Stimulated activated CD4-positive, alpha-beta T cell treated with anti-CD3 and anti-CD28 coated beads, Interleukin-12 subunit alpha, Interleukin-12 subunit beta, amount 100 ng/mL, for 48 hours (primary cell): ENCODE results near the gene CUEDC1.

Experiments
- DNase-seq, 3 donors: peaks; one replicate each; pipeline ENCODE4 v3.0.0-alpha.2; 2020; ENCODE audit warnings: low read depth in 2 of 3, low spot score in 1 of 3

The CUEDC1 gene, protein sequence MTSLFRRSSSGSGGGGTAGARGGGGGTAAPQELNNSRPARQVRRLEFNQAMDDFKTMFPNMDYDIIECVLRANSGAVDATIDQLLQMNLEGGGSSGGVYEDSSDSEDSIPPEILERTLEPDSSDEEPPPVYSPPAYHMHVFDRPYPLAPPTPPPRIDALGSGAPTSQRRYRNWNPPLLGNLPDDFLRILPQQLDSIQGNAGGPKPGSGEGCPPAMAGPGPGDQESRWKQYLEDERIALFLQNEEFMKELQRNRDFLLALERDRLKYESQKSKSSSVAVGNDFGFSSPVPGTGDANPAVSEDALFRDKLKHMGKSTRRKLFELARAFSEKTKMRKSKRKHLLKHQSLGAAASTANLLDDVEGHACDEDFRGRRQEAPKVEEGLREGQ

GRCh38 chr17:57955183-57955931 is at the start of gene CUEDC1:
TSS of gene CUEDC1 (minus strand) at chr17:57955412. CDS start at chr17:57885564, 69,848 bp downstream.
- DNase-seq, result peak; percentile 30 to 65 (median 44)

DNA sequence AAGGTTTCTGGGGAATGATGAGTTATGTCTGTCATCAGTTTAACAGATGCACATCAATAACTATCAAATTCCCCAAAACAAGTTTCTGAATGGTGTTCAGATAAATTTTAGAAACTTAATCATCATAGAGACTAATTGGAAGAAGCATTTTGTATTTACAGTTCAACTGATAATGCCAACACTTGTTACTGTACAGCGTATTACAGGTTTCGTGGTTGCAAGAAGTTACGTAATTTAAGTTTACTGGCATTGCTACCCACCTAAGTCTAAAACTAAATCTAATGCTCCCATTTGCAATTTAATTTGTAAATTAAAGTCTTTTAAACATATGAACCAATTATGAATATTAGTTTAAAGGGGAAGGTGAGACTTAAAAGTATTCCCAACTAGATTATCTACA is 48.8 kb upstream of the CUEDC1 start:
- no peak for DNase-seq

GRCh38 chr17:58002973-58003372 is 47.8 kb upstream of the CUEDC1 start:
- no peak for DNase-seq

- no peak for DNase-seq
Measured at GRCh38 chr17:58002154-58002948, 47.1 kb upstream of the CUEDC1 start.

DNA sequence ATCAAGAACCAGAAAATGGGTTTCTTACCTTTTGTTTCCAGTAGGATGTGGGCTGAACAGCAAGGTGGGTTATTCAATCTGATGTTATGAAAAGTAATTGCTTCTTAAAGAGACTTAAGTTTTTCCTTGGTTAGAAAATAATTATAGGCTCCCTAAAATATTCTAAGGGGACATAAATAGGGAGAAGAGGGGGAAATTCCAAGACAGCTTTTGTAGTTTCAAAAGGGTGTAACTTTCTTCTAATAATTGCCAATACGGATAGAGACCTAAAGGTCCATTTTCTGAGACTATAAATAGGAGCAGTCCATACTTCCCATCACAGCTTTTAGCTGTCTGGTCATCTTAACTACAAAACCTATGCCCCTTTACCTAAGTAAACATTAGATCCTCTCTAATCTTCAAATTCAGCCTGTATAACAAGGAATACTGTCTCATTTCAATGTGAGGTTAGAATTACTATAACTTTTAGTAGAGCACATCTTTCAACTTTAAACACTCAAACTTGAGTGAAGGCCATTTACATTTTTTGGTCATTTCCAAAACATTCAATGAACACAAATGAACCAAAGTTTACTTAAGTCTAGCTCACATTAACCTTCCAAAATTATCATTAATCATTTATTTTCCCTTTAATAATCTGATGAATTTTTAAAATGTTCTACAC is 46.4 kb upstream of the CUEDC1 start:
- no peak for DNase-seq

- DNase-seq, result no peak
Measured at GRCh38 chr17:57999496-58000017, 44.3 kb upstream of the CUEDC1 start.

GRCh38 chr17:57999010-57999495 is 43.8 kb upstream of the CUEDC1 start:
- no peak for DNase-seq

DNA sequence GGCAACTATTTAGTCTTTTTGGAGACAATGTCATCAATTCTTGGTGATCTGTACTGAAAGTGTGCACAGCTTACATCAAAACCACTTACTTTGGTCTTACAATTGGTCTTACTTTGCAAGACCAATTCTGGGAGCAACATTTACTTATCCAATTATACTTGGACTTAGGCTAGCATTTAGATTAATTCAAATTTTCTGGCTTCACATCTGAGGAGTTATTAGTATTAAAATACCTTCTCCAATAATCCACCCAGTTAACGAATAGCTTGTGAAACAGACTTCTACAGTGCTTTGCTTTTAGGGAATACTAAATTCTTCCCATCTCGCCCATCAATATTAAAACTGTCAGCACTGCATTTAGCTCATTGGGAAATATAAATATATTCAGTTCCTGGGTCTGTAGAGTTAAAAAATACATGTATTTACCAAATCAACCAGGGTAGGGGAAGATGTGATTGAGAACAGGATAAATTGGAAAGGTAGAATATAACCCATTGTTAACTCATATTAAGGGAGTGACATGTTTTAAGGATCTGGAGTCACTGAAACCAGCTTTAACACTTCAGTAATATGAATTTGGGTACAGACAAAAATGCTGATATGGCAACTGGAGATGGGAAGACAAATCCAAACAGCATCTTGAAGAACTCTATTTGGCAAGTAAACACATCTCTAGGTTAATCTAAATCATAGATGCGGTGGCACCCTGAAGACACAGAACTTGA is 42.0 kb upstream of the CUEDC1 start:
- DNase-seq, result no peak

- DNase-seq, result peak; percentile 41 to 59 (median 51)
Measured at GRCh38 chr17:57995076-57995956, 40.1 kb upstream of the CUEDC1 start.

DNA sequence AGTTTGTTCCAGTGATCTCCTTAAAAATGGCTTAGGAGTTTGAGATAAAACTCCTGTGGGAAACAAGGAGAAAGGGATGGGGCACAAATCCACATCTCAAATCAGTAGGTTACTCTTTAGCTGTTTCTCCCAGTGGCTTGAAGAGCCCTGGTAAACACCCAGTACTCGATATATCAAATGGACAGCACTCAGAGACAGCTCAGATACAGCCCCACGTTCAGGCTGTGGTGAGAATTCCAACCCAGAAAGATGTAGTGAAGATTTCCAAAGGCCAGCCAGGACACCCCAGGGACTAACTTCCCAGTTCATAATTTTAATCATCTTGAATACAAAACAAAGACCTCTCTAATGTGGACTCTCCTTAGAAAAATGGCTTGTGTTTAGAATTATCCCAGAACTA is 39.2 kb upstream of the CUEDC1 start:
- DNase-seq, result no peak

- no peak for DNase-seq
Measured at GRCh38 chr17:57993471-57994365, 38.5 kb upstream of the CUEDC1 start.

GRCh38 chr17:57991537-57991936 is 36.3 kb upstream of the CUEDC1 start:
- DNase-seq, result no peak

DNA sequence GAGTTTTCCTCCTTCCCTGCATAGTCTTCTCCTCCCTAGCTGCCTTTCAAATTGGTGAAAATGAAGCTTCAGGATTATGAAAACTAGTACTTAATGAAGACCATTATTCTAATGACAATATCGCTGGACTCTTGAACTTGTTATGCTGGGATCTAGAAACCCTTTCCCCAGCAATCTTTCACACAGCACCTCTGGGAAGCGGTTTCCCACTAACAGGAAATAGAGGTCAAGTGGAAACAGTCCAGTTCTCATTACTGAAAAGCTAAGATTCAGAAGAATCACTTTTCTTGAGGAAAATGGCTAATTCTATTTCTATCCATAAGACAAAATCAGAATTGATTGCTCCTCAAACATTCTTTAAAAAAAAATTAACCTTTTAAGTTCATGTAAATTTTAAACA is 34.8 kb upstream of the CUEDC1 start:
- DNase-seq, result no peak

DNA sequence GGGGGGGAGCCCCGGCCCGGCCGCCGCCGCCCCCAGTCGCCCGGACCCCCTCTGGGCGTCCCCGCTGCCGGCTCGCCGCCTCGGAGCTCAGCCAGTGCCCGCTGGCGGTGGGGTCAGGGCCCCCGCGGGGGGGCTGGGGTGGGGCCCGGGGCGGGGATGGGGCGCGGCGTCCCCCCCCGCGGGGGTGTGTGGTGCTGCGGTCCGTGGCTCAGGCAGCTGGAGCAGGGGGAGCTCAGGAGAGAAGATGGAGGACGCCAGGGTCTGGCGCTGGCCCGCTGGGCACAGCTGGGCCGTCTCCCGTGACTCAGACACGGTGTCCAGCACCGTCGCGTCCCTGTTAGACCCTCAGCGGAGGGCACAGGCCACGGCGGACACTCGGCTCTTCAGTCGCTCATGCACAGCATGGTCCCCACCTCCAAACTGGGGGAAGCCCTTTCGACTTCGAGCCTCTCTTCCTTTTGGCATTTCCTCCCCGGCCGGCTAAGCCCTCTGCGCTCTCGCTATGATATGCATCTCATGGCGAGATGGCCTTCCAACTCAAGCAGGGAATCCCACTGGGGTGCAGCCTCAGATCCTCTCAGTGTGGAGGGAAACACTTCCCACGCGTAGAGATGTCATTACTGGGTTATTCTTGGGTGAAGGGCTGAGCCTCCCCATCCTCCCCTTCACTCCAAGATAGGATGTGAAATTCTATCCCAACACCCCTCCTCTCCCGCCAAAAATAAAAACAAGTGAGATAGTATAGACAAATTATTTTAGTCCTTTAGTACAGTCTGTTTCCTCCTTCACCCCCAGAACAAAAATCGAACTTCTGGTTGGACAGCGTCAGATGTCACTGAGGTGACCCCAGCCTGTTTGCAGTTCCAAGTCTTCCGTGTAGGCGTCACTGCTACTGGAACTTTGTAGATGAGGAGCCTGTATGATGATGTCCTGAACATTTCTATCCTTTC is 33.4 kb upstream of the CUEDC1 start:
- DNase-seq, result peak in 2 of 3 donors; percentile 39 to 57

GRCh38 chr17:57987581-57988300 is 32.5 kb upstream of the CUEDC1 start, which contains the start of gene VEZF1:
TSS of gene VEZF1 (minus strand) at chr17:57988254. CDS start at chr17:57988111, 143 bp downstream.
- peak; percentile 51 to 76 (median 55) for DNase-seq
